DND-41 (cell line): ENCODE results near the gene ARHGEF2.

ENCODE experiments used
- EZH2 ChIP-seq: IDR thresholded peaks from 3 replicates; pipeline ENCODE4 v1.6.1; 2012; ENCODE audit warnings: borderline replicate concordance, low read depth, mild to moderate bottlenecking, moderate library complexity, low read length, inconsistent platforms; ENCODE audit not compliant: severe bottlenecking
- TF ChIP-seq, protein P1 (sequence below): IDR thresholded peaks from 2 replicates; pipeline ENCODE4 v1.5.1; 2012; ENCODE audit warnings: borderline replicate concordance, low read length, moderate library complexity, mild to moderate bottlenecking; ENCODE audit not compliant: poor library complexity, severe bottlenecking; ENCODE audit errors: extremely low read depth

DNA sequence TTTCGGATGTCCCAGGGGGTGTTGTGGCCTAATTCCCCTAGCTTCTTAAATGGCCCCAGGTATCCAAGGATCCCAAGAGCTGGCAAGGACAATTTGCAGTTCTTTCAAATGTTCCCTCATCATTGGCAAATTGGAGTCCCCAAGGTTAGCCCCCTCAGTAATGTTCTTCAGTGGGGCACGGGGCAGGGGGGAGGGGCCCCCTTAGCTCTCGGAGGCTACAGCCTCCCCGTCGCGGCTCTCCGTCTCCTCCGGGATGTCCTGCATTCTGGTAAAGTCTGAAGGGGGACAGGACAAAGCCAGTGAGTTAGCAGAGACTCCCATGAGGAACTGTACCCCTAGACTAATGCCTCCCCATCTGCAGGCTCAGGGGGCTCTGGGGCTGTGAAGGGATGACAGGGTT lies 30.6 kb downstream of the ARHGEF2 start:
- TF ChIP-seq, protein P1, sequence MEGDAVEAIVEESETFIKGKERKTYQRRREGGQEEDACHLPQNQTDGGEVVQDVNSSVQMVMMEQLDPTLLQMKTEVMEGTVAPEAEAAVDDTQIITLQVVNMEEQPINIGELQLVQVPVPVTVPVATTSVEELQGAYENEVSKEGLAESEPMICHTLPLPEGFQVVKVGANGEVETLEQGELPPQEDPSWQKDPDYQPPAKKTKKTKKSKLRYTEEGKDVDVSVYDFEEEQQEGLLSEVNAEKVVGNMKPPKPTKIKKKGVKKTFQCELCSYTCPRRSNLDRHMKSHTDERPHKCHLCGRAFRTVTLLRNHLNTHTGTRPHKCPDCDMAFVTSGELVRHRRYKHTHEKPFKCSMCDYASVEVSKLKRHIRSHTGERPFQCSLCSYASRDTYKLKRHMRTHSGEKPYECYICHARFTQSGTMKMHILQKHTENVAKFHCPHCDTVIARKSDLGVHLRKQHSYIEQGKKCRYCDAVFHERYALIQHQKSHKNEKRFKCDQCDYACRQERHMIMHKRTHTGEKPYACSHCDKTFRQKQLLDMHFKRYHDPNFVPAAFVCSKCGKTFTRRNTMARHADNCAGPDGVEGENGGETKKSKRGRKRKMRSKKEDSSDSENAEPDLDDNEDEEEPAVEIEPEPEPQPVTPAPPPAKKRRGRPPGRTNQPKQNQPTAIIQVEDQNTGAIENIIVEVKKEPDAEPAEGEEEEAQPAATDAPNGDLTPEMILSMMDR, result no peak
- TF ChIP-seq EZH2, result no peak
